Activated naive CD4-positive, alpha-beta T cell treated with anti-CD3 and anti-CD28 coated beads, Interleukin-2, amount 10 ng/mL, durations not matched to agents 7 days and 5 days (primary cell): ENCODE data around the gene SULT1A3.
"Not testable (repeated sequence)": the region's sequence is repeated elsewhere in the genome, so short reads cannot be mapped to it uniquely, and the experiment has no call there.

Experiments
- CTCF ChIA-PET: fragments of 350-600 bp; sonication (Branson Sonifier 250); formaldehyde crosslinking; loops from one replicate; lab custom pipeline; 2021; ENCODE audit warnings: antibody characterized with exemption; lab: Charles Lee
- DNase-seq: peaks from one replicate; pipeline ENCODE4 v3.0.0-alpha.2; 2020
- H3K27ac Mint-ChIP-seq: one replicate; pipeline ENCODE4 v1.8.0; 2021; ENCODE audit warnings: mild to moderate bottlenecking, moderate library complexity, mixed read lengths
- H3K27me3 Mint-ChIP-seq: one replicate; pipeline ENCODE4 v1.8.0; 2021; ENCODE audit warnings: mild to moderate bottlenecking, mixed read lengths
- H3K36me3 Mint-ChIP-seq: one replicate; pipeline ENCODE4 v1.8.0; 2021; ENCODE audit warnings: mixed read lengths
- H3K4me1 Mint-ChIP-seq: one replicate; pipeline ENCODE4 v1.8.0; 2021; ENCODE audit warnings: mixed read lengths
- H3K4me3 Mint-ChIP-seq: one replicate; pipeline ENCODE4 v1.8.0; 2021; ENCODE audit warnings: mild to moderate bottlenecking, moderate library complexity, mixed read lengths
- H3K9me3 Mint-ChIP-seq: one replicate; pipeline ENCODE4 v1.8.0; 2021; ENCODE audit warnings: mixed read lengths

Gene SULT1A3

DNA sequence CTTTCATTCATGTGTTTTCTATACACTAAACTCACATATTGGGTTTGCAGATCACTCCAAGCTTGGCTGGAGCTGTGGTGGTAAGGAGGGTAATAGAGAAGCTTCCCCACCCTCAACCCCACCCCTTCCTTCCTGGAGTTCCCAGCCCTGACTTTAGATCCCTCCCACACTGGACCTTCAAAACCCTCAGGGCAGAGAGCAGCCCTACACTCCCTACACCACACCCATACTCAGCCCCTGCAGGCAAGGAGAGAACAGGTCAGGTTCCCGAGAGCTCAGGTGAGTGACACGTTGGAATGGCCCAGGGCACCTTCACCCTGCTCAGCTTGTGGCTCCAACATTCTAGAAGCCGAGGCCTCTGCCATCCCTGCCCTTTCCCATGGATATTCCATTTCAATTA lies at the start of gene SULT1A3:
TSS of gene SULT1A3 (plus strand) at position 207 of the 400 bp plus-strand sequence. CDS start 1,474 bp downstream, outside the sequence.
- DNase-seq, H3K9me3 Mint-ChIP-seq, H3K27me3 Mint-ChIP-seq, CTCF ChIA-PET, H3K27ac Mint-ChIP-seq, H3K36me3 Mint-ChIP-seq, H3K4me3 Mint-ChIP-seq, H3K4me1 Mint-ChIP-seq: not testable (repeated sequence)

DNA sequence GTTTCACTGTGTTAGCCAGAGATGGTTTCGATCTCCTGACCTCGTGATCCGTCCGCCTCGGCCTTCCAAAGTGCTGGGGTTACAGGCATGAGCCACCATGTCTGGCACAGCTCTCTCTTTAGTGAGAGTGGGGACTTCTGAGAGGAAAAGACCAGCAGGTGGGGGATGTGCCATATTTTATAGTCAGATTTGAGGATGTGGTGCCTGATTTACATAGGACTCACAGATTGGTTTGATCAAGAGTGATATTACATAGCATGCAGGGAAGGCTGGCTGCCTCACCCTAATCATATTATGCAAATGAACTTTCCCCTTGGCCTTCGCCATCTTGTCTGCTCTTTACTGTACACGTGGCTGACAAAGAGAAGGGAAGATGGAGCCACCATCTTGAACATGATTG lies 48.0 kb upstream of the SULT1A3 start:
- peaks cover 17% of the 10 kb centered on the region for H3K9me3 Mint-ChIP-seq
- H3K4me1 Mint-ChIP-seq: no peaks in the 10 kb centered on the region
- H3K27ac Mint-ChIP-seq: peak overlapping the region; percentile 67
- peaks cover 6% of the 10 kb centered on the region for H3K36me3 Mint-ChIP-seq
- CTCF ChIA-PET: no interaction called here
- H3K4me3 Mint-ChIP-seq: no peak overlapping the region
- peaks cover 11% of the 10 kb centered on the region for H3K27me3 Mint-ChIP-seq
- no peak for DNase-seq

DNA sequence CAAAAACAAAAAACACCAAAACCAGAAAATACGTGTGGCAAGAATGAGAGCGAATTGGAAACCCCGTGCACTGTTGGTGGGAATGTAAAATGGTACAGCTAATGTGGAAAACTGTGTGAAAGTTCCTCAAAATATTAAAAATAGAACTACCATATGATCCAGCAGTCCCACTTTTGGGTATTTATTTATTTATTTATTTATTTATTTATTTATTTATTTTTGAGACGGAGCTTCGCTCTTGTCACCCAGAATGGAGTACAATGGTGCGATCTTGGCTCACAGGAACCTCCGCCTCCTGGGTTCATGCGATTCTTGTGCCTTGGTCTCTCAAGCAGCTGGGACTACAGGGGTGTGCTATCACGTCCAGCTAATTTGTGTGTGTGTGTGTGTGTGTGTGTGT lies 46.5 kb upstream of the SULT1A3 start:
- peaks cover 6% of the 10 kb centered on the region for H3K36me3 Mint-ChIP-seq
- no peak for DNase-seq
- CTCF ChIA-PET: interaction anchor here (1.6 kb wide), 1 partner anchor 9 kb away, joined by 3 read pairs; no protein-coding TSS in a partner anchor

DNA sequence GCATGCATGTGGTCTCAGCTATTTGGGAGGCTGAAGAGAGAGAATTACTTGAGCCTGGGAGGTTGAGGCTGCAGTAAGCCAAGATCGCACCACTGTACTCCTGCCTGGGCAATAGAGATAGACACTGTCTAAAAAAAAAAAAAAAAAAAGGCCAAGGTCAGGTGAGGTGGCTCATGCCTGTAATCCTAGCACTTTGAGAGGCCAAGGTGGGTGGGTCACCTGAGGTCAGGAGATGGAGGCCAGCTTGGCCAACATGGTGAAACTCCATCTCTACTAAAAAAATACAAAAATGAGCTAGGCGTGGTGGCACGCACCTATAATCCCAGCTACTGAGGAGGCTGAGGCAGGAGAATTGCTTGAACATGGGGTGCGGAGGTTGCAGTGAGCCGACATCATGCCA lies 43.9 kb upstream of the SULT1A3 start:
- Mint-ChIP-seq H3K9me3 (peaks cover 6% of the 10 kb centered on the region), H3K4me3 (no peak overlapping the region), H3K27ac (no peak overlapping the region), H3K27me3 (peaks cover 13% of the 10 kb centered on the region), H3K4me1 (peaks cover 2% of the 10 kb centered on the region), H3K36me3 (peaks cover 2% of the 10 kb centered on the region)
- DNase-seq: no peak
- CTCF ChIA-PET: no interaction called here

More for the DNA sequence above, 46.5 kb upstream of the SULT1A3 start:
- H3K4me3 Mint-ChIP-seq: no peak overlapping the region
- H3K9me3 Mint-ChIP-seq: peaks cover 17% of the 10 kb centered on the region
- H3K4me1 Mint-ChIP-seq: no peaks in the 10 kb centered on the region
- H3K27ac Mint-ChIP-seq: no peak overlapping the region
- peaks cover 11% of the 10 kb centered on the region for H3K27me3 Mint-ChIP-seq

DNA sequence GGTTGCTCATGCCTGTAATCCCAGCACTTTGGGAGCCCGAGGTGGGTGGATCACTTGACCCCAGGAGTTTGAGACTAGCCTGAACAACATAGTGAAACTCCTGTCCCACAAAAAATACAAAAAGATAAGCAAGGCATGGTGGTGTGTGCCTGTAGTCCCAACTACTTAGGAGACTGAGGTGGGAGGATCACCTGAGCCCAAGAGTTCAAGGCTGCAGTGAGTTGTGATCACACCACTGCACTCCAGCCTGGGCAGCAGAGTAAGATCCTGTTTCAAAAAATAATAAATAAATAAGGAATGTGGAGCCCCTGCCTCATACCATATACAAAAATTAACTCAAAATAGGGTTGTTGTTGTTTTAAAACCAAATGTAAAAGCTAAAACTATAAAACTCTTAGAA lies 41.8 kb upstream of the SULT1A3 start:
- H3K9me3 Mint-ChIP-seq: no peaks in the 10 kb centered on the region
- H3K27me3 Mint-ChIP-seq: peaks cover 4% of the 10 kb centered on the region
- no peaks in the 10 kb centered on the region for H3K36me3 Mint-ChIP-seq
- CTCF ChIA-PET: interaction anchor here (0.7 kb wide), 1 partner anchor 10 kb away, joined by 3 read pairs; no protein-coding TSS in a partner anchor
- no peak for DNase-seq
- no peak overlapping the region for H3K27ac Mint-ChIP-seq
- peaks cover 2% of the 10 kb centered on the region for H3K4me1 Mint-ChIP-seq
- H3K4me3 Mint-ChIP-seq: no peak overlapping the region

DNA sequence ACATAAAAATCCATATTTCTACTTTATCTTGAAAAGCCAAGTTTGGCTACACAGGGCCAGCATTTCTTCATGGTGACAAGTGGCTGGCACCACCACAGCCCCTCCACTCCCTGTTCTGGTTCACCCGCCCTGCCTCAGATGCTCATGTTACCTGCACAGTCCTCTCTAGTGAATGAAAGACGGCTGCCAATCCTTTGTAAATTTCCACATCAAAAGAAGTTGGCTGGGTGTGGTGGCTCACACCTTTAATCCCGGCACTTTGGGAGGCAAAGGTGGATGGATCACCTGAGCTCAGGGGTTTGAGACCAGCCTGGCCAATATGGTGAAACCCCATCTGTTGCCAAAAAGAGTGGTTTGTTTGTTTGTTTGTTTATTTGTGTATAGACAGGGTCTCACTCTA lies 35.5 kb upstream of the SULT1A3 start:
- H3K36me3 Mint-ChIP-seq: no peaks in the 10 kb centered on the region
- H3K9me3 Mint-ChIP-seq: no peaks in the 10 kb centered on the region
- peaks cover 11% of the 10 kb centered on the region for H3K27me3 Mint-ChIP-seq
- no peak overlapping the region for H3K4me3 Mint-ChIP-seq
- DNase-seq: no peak
- no peak overlapping the region for H3K27ac Mint-ChIP-seq
- H3K4me1 Mint-ChIP-seq: peaks cover 35% of the 10 kb centered on the region
- CTCF ChIA-PET: interaction anchor here (0.7 kb wide), 1 partner anchor 21 kb away, joined by 3 read pairs; no protein-coding TSS in a partner anchor

DNA sequence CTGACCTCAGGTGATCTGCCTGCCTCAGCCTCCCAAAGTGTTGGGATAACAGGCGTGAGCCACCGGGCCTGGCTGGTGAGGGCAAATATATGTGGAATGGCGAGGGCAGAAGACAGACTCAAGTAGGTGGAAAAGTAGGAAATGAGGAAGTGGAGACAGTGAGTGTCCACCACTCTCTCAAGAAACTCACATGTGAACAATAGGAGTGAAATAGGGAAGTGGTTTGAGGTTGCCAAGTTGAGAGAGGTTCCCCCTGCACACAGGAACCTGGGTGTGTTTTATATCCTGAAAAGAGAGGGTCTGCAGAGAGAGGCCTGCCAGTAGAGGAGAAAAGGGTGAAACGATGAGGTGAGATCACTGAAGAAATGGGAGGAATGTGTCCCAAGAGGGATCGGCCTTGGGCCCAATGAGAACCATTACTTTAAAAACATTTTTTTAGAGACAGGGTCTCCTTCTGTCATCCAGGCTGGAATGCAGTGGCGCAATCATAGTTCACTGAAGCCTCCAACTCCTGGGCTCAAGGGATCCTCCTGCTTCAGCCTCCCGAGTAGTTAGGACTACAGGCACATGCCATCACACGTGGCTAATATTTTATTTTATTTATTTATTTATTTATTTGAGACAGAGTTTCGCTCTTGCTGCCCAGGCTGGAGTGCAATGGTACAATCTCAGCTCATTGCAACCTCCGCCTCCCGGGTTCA lies 32.7 kb upstream of the SULT1A3 start:
- Mint-ChIP-seq H3K27me3 (peaks cover 11% of the 10 kb centered on the region), H3K4me1 (peaks cover 33% of the 10 kb centered on the region), H3K9me3 (no peaks in the 10 kb centered on the region), H3K36me3 (no peaks in the 10 kb centered on the region), H3K4me3 (no peak overlapping the region), H3K27ac (no peak overlapping the region)
- peak; percentile 31 for DNase-seq
- CTCF ChIA-PET: no interaction called here

DNA sequence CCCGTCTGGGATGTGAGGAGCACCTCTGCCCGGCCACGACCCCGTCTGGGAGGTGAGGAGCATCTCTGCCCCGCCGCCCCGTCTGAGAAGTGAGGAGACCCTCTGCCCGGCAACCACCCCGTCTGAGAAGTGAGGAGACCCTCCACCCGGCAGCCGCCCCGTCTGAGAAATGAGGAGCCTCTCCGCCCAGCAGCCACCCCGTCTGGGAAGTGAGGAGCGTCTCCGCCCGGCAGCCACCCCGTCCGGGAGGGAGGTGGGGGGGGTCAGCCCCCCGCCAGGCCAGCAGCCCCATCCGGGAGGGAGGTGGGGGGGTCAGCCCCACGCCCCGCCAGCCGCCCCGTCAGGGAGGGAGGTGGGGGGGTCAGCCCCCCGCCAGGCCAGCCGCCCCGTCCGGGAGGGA lies 30.3 kb upstream of the SULT1A3 start:
- H3K36me3 Mint-ChIP-seq, H3K9me3 Mint-ChIP-seq, CTCF ChIA-PET, H3K4me3 Mint-ChIP-seq, H3K27ac Mint-ChIP-seq, DNase-seq: not testable (repeated sequence)
- Mint-ChIP-seq H3K27me3 (peaks cover 17% of the 10 kb centered on the region), H3K4me1 (peaks cover 25% of the 10 kb centered on the region)

DNA sequence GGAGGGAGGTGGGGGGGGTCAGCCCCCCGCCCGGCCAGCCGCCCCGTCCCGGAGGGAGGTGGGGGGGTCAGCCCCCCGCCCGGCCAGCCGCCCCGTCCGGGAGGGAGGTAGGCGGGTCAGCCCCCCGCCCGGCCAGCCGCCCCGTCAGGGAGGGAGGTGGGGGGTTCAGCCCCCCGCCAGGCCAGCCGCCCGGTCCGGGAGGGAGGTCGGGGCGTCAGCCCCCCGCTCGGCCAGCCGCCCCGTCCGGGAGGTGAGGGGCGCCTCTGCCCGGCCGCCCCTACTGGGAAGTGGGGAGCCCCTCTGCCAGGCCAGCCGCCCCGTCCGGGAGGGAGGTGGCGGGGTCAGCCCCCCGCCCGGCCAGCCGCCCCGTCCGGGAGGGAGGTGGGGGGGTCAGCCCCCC lies 29.6 kb upstream of the SULT1A3 start:
- H3K4me1 Mint-ChIP-seq: peaks cover 25% of the 10 kb centered on the region
- H3K9me3 Mint-ChIP-seq, DNase-seq, CTCF ChIA-PET, H3K4me3 Mint-ChIP-seq, H3K27ac Mint-ChIP-seq, H3K36me3 Mint-ChIP-seq: not testable (repeated sequence)
- peaks cover 17% of the 10 kb centered on the region for H3K27me3 Mint-ChIP-seq

DNA sequence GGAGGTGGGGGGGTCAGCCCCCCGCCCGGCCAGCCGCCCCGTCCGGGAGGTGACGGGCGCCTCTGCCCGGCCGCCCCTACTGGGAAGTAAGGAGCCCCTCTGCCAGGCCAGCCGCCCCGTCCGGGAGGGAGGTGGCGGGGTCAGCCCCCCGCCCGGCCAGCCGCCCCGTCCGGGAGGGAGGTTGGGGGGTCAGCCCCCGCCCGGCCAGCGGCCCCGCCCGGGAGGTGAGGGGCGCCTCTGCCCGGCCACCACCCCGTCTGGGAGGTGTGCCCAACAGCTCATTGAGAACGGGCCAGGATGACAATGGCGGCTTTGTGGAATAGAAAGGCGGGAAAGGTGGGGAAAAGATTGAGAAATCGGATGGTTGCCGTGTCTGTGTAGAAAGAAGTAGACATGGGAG lies 28.9 kb upstream of the SULT1A3 start:
- H3K36me3 Mint-ChIP-seq, DNase-seq, H3K27ac Mint-ChIP-seq, H3K4me3 Mint-ChIP-seq, CTCF ChIA-PET, H3K9me3 Mint-ChIP-seq: not testable (repeated sequence)
- H3K27me3 Mint-ChIP-seq: peaks cover 17% of the 10 kb centered on the region
- peaks cover 21% of the 10 kb centered on the region for H3K4me1 Mint-ChIP-seq

DNA sequence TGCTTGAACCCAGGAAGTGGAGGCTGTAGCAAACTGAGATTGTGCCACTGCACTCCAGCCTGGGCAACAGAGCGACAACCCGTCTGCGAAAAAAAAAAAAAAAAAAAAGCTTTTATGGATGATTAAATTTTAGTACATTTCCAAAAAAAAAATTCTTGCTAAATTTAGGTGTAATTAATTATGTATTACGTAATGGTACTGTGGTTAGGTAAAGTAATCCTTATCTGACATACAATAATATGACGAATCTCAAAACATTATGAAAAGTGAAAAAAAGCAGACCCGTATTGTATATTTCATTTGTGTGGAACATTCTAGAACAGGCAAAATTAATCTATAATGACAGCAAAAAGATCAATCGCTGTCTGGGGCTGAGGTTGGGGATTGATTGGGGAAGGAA lies 26.0 kb upstream of the SULT1A3 start:
- CTCF ChIA-PET: no interaction called here
- no peak overlapping the region for H3K27ac Mint-ChIP-seq

DNA sequence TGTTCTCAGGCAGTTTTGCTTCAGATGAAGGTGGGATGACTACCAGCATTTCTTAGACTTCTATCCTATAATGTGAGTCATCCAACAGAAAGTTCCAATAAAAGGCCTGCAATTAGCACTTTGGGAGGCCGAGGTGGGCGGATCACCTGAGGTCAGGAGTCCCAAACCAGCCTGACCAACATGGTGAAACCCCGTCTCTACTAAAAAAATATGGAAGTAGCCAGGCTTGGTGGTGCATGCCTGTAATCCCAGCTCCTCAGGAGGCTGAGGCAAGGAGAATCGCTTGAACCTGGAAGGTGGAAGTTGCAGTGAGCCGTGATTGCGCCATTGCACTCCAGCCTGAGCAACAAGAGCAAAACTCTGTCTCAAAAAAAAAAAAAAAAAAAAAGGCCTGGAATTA lies 22.2 kb upstream of the SULT1A3 start:
- DNase-seq, H3K36me3 Mint-ChIP-seq, CTCF ChIA-PET, H3K27ac Mint-ChIP-seq, H3K4me1 Mint-ChIP-seq, H3K4me3 Mint-ChIP-seq, H3K9me3 Mint-ChIP-seq, H3K27me3 Mint-ChIP-seq: not testable (repeated sequence)

More for the DNA sequence above, 26.0 kb upstream of the SULT1A3 start:
- H3K4me3 Mint-ChIP-seq: no peak overlapping the region
- no peaks in the 10 kb centered on the region for H3K4me1 Mint-ChIP-seq
- DNase-seq: no peak
- H3K9me3 Mint-ChIP-seq: no peaks in the 10 kb centered on the region
- H3K27me3 Mint-ChIP-seq: peaks cover 10% of the 10 kb centered on the region
- H3K36me3 Mint-ChIP-seq: no peaks in the 10 kb centered on the region

DNA sequence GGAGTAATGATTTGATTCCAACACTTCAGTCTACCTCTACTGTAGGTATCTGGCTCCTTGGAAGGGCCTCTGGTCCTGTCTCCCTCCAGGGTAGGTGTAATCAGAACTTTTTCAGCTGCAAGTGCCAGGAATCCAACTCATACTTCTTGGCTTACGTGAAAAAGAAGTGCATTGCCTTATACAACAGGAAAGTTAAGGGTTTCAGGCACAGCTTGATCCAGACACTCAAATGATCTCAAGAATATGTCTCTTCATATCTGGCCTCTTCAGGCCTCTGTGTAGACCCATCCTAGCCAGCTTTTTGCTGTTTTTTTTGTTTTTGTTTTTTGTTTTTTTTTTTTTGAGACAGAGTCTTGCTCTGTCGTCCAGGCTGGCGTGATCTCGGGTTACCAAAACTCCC lies 19.9 kb upstream of the SULT1A3 start:
- H3K27me3 Mint-ChIP-seq: peaks cover 4% of the 10 kb centered on the region
- no peak overlapping the region for H3K4me3 Mint-ChIP-seq
- DNase-seq: no peak
- H3K36me3 Mint-ChIP-seq: peaks cover 4% of the 10 kb centered on the region
- no peaks in the 10 kb centered on the region for H3K9me3 Mint-ChIP-seq
- no peak overlapping the region for H3K27ac Mint-ChIP-seq
- H3K4me1 Mint-ChIP-seq: peaks cover 15% of the 10 kb centered on the region
- CTCF ChIA-PET: no interaction called here

DNA sequence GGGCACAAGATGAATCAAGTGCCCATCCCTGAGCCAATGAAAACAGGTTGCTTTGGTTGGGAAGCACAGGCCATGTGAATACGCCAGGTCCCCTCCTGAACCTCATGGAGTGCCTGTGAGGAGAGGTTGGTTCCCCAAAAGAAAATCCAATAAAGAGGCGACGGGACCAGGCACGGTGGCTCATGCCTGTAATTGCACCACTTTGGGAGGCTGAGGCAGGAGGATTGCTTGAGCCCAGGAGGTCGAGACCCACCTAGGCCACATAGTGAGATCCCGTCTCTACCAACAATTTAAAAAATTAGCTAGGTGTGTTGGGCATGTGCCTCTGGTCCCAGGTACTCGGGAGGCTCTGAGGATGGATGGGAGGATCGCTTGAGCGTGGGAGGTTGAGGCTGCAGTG lies 19.1 kb upstream of the SULT1A3 start:
- peaks cover 15% of the 10 kb centered on the region for H3K4me1 Mint-ChIP-seq
- DNase-seq: no peak
- H3K9me3 Mint-ChIP-seq: no peaks in the 10 kb centered on the region
- H3K4me3 Mint-ChIP-seq: no peak overlapping the region
- no peak overlapping the region for H3K27ac Mint-ChIP-seq
- CTCF ChIA-PET: no interaction called here
- H3K27me3 Mint-ChIP-seq: peaks cover 5% of the 10 kb centered on the region
- peaks cover 11% of the 10 kb centered on the region for H3K36me3 Mint-ChIP-seq

DNA sequence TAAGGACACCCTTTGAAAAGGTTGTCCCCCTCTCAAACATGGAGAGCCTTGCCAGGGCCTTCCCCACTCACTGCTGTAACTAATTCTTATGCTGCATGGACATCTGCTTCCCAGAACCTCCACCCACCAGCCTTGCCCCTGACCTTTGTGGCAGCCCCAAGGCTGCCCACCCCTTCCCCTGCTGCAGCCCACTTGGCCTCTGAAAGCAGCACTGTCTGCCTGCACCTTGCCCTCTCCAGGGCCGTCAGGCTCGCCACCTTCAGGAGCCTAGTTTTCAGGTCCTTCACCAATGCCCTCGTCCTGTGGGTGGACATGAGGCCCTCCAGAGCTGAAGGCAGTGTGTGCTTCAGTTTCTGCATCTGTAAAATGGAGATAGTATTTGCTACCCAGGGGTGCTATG lies 18.3 kb upstream of the SULT1A3 start:
- H3K4me1 Mint-ChIP-seq: peaks cover 15% of the 10 kb centered on the region
- H3K9me3 Mint-ChIP-seq: no peaks in the 10 kb centered on the region
- peaks cover 19% of the 10 kb centered on the region for H3K36me3 Mint-ChIP-seq
- CTCF ChIA-PET: interaction anchor here (1.0 kb wide), 1 partner anchor 38 kb away, joined by 3 read pairs; no protein-coding TSS in a partner anchor
- H3K27ac Mint-ChIP-seq: no peak overlapping the region
- no peak for DNase-seq
- peak overlapping the region; percentile 31 for H3K4me3 Mint-ChIP-seq
- H3K27me3 Mint-ChIP-seq: peaks cover 5% of the 10 kb centered on the region
